ENCODE data around the gene NDUFS8.

Gene NDUFS8

GRCh38 chr11:68048681-68049508 lies 18.4 kb downstream of the NDUFS8 start:
- Histone ChIP-seq H3K27me3 (ENCODE audit: insufficient read depth, insufficient read length) (no peaks in the 10 kb centered on the region), H3K4me1 (ENCODE audit: insufficient read depth, insufficient read length) (peaks cover 9% of the 10 kb centered on the region), H3K9ac (ENCODE audit: insufficient read length, low read depth) (no peak overlapping the region), H3K36me3 (ENCODE audit: insufficient read depth, insufficient read length, low read length) (peaks cover 82% of the 10 kb centered on the region), H3K9me3 (ENCODE audit: insufficient read depth, low read length) (no peaks in the 10 kb centered on the region), H3K4me3 (ENCODE audit: insufficient read length, low read depth) (no peak overlapping the region)
- DNase-seq (ENCODE audit: low read depth, low spot score): no peak
- no peak for TF ChIP-seq SUZ12 (IDR thresholded peaks at IDR 0.05; ENCODE audit: extremely low read depth, insufficient read depth, insufficient read length)
- TF ChIP-seq YY1 (IDR thresholded peaks at IDR 0.05; ENCODE audit: insufficient read depth, insufficient read length): no peak
- no peak for TF ChIP-seq ZNF274 (IDR thresholded peaks at IDR 0.05; ENCODE audit: low read depth, low read length)

- peaks cover 79% of the 10 kb centered on the region for H3K36me3 ChIP-seq (ENCODE audit: insufficient read depth, insufficient read length, low read length)
- no peak for DNase-seq (ENCODE audit: low read depth, low spot score)
- TF ChIP-seq YY1 (IDR thresholded peaks at IDR 0.05; ENCODE audit: insufficient read depth, insufficient read length): no peak
- no peak for TF ChIP-seq ZNF274 (IDR thresholded peaks at IDR 0.05; ENCODE audit: low read depth, low read length)
- TF ChIP-seq SUZ12 (IDR thresholded peaks at IDR 0.05; ENCODE audit: extremely low read depth, insufficient read depth, insufficient read length): no peak
- peaks cover 4% of the 10 kb centered on the region for H3K4me1 ChIP-seq (ENCODE audit: insufficient read depth, insufficient read length)
- H3K9me3 ChIP-seq (ENCODE audit: insufficient read depth, low read length): no peaks in the 10 kb centered on the region
- H3K9ac ChIP-seq (ENCODE audit: insufficient read length, low read depth): no peak overlapping the region
- no peaks in the 10 kb centered on the region for H3K27me3 ChIP-seq (ENCODE audit: insufficient read depth, insufficient read length)
- H3K4me3 ChIP-seq (ENCODE audit: insufficient read length, low read depth): no peak overlapping the region
Observed at GRCh38 chr11:68049509-68050370, 19.3 kb downstream of the NDUFS8 start.

DNA sequence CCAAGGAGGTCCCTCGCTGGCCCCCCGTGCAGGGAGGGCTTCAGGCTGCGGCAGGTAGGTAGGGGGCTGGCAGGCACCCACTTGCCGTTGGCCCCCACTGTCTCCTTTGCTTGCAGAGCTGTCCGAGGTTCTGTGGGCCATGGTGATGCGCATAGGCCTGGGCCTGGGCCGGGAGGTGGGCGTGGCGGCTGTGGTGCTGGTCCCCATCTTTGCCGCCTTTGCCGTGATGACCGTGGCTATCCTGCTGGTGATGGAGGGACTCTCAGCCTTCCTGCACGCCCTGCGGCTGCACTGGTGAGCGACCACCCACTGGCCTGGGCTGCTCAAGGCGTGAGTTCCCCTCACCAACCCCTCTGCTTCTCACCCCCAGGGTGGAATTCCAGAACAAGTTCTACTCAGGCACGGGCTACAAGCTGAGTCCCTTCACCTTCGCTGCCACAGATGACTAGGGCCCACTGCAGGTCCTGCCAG lies 19.9 kb downstream of the NDUFS8 start:
- H3K4me3 ChIP-seq (ENCODE audit: insufficient read length, low read depth): no peak overlapping the region
- H3K27me3 ChIP-seq (ENCODE audit: insufficient read depth, insufficient read length): no peaks in the 10 kb centered on the region
- H3K4me1 ChIP-seq (ENCODE audit: insufficient read depth, insufficient read length): peaks cover 4% of the 10 kb centered on the region
- DNase-seq (ENCODE audit: low read depth, low spot score): no peak
- no peak overlapping the region for H3K9ac ChIP-seq (ENCODE audit: insufficient read length, low read depth)
- peaks cover 77% of the 10 kb centered on the region for H3K36me3 ChIP-seq (ENCODE audit: insufficient read depth, insufficient read length, low read length)
- H3K9me3 ChIP-seq (ENCODE audit: insufficient read depth, low read length): no peaks in the 10 kb centered on the region
- TF ChIP-seq YY1 (IDR thresholded peaks at IDR 0.05; ENCODE audit: insufficient read depth, insufficient read length): no peak

- Histone ChIP-seq H3K9me3 (ENCODE audit: insufficient read depth, low read length) (no peaks in the 10 kb centered on the region), H3K4me1 (ENCODE audit: insufficient read depth, insufficient read length) (peaks cover 4% of the 10 kb centered on the region), H3K36me3 (ENCODE audit: insufficient read depth, insufficient read length, low read length) (peaks cover 76% of the 10 kb centered on the region), H3K27me3 (ENCODE audit: insufficient read depth, insufficient read length) (no peaks in the 10 kb centered on the region), H3K4me3 (ENCODE audit: insufficient read length, low read depth) (no peak overlapping the region), H3K9ac (ENCODE audit: insufficient read length, low read depth) (no peak overlapping the region)
- no peak for DNase-seq (ENCODE audit: low read depth, low spot score)
- no peak for TF ChIP-seq SUZ12 (IDR thresholded peaks at IDR 0.05; ENCODE audit: extremely low read depth, insufficient read depth, insufficient read length)
- TF ChIP-seq ZNF274 (IDR thresholded peaks at IDR 0.05; ENCODE audit: low read depth, low read length): no peak
- TF ChIP-seq YY1 (IDR thresholded peaks at IDR 0.05; ENCODE audit: insufficient read depth, insufficient read length): no peak
Observed at GRCh38 chr11:68051191-68052136, 21.0 kb downstream of the NDUFS8 start.

DNA sequence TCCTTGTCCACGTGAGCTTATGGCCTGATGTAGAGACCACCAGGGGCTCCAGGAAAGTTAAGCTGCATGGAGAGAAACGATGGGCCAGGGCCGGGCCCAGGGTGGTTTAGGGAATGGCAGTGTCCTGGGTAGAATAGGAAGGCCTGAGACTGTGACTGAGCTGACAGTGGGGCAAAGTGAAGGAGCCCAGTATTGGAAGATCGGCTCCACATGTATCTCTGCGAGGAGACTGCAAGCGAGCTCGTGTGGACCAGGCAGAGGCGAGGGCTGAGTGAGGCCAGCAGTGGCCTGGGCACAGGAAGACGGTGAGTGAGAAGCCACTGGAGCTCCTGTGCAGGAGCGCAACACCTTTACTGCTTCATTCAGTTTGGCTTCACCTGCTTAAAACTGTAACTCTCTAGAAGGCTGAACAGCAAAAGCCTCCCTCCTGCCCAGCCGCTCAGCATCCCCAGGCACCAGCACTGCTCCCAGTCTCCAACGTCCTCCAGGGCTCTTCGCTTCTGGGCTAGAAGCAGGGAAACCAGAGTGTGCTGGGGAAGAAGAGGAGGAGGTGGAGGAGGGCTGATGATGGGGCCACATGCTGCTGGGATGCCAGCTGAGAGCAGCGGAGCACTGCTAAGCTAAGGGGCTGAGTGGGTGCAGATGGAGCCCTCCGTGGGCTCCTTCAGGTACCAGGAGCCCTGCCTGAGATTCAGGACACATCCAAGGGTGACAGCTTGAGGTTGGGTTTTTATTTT lies 21.8 kb downstream of the NDUFS8 start:
- DNase-seq (ENCODE audit: low read depth, low spot score): no peak
- Histone ChIP-seq H3K27me3 (ENCODE audit: insufficient read depth, insufficient read length) (no peaks in the 10 kb centered on the region), H3K9me3 (ENCODE audit: insufficient read depth, low read length) (no peaks in the 10 kb centered on the region), H3K36me3 (ENCODE audit: insufficient read depth, insufficient read length, low read length) (peaks cover 72% of the 10 kb centered on the region), H3K9ac (ENCODE audit: insufficient read length, low read depth) (peak overlapping the region; percentile 27), H3K4me3 (ENCODE audit: insufficient read length, low read depth) (no peak overlapping the region), H3K4me1 (ENCODE audit: insufficient read depth, insufficient read length) (peaks cover 4% of the 10 kb centered on the region)
- TF ChIP-seq ZNF274 (IDR thresholded peaks at IDR 0.05; ENCODE audit: low read depth, low read length) (no peak), SUZ12 (IDR thresholded peaks at IDR 0.05; ENCODE audit: extremely low read depth, insufficient read depth, insufficient read length) (no peak), YY1 (IDR thresholded peaks at IDR 0.05; ENCODE audit: insufficient read depth, insufficient read length) (no peak)

DNA sequence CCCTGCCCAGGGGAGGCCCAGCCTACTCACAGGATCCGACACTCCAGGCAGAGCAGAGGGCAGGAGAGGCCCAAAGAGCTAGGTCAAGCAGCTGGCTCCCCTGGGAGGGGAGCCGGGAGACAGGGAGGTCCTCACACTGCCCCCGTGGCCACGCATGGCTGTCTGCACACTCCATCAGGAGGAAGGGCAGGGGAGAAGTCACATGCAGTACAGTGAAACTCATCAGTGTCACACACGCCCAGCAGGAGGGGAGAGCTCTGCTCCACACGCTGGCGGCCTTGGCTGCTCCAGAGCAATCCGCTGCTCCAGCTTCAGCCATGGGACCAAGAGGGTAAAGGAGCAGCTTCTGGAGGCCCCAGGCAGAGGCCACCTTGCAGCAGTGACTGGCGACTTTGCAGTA lies 22.6 kb downstream of the NDUFS8 start:
- no peak overlapping the region for H3K9ac ChIP-seq (ENCODE audit: insufficient read length, low read depth)
- TF ChIP-seq ZNF274 (IDR thresholded peaks at IDR 0.05; ENCODE audit: low read depth, low read length) (no peak), SUZ12 (IDR thresholded peaks at IDR 0.05; ENCODE audit: extremely low read depth, insufficient read depth, insufficient read length) (no peak), YY1 (IDR thresholded peaks at IDR 0.05; ENCODE audit: insufficient read depth, insufficient read length) (no peak)
- no peak overlapping the region for H3K4me3 ChIP-seq (ENCODE audit: insufficient read length, low read depth)
- peaks cover 4% of the 10 kb centered on the region for H3K4me1 ChIP-seq (ENCODE audit: insufficient read depth, insufficient read length)
- H3K36me3 ChIP-seq (ENCODE audit: insufficient read depth, insufficient read length, low read length): peaks cover 68% of the 10 kb centered on the region
- DNase-seq (ENCODE audit: low read depth, low spot score): no peak
- no peaks in the 10 kb centered on the region for H3K27me3 ChIP-seq (ENCODE audit: insufficient read depth, insufficient read length)
- H3K9me3 ChIP-seq (ENCODE audit: insufficient read depth, low read length): no peaks in the 10 kb centered on the region

All from NT2/D1 (cell line).